SU-DHL-6 (cell line): ENCODE measurements around the gene NDUFS3.

ENCODE experiments used
- H2AFZ ChIP-seq: fragments of 200-600 bp; sonication (generic); 2 replicates; pipeline ENCODE4 v1.6.1; 2014; ENCODE audit warnings: low read depth, mild to moderate bottlenecking, moderate library complexity, mixed read lengths, antibody characterized with exemption, low read length; ENCODE audit not compliant: severe bottlenecking
- H3F3A ChIP-seq: fragments of 200-600 bp; shearing (Covaris generic); 2 replicates; pipeline ENCODE4 v1.6.0; 2016; ENCODE audit warnings: antibody characterized with exemption, mild to moderate bottlenecking; ENCODE audit not compliant: insufficient read depth
- H3K27ac ChIP-seq: fragments of 200-600 bp; sonication (generic); 2 replicates; pipeline ENCODE4 v1.5.1; 2016; ENCODE audit warnings: low read depth, mild to moderate bottlenecking, low read length, moderate library complexity, mixed read lengths
- H3K27me3 ChIP-seq: fragments of 200-600 bp; sonication (generic), shearing (Covaris generic); 2 replicates; pipeline ENCODE4 v1.6.0; 2014; ENCODE audit warnings: mild to moderate bottlenecking, low read length
- H3K36me3 ChIP-seq: fragments of 200-600 bp; sonication (generic); 2 replicates; pipeline ENCODE4 v1.6.1; 2014; ENCODE audit warnings: mild to moderate bottlenecking, low read length, mixed read lengths
- H3K4me2 ChIP-seq: fragments of 300-600, 200-600 bp; shearing (Covaris generic), sonication (generic); 2 replicates; pipeline ENCODE4 v1.6.0; 2014; ENCODE audit warnings: low read length, low read depth, mild to moderate bottlenecking; ENCODE audit not compliant: poor library complexity, severe bottlenecking
- H3K4me3 ChIP-seq: fragments of 200-600 bp; sonication (generic); 2 replicates; pipeline ENCODE4 v1.5.1; 2014; ENCODE audit warnings: antibody characterized with exemption, low read length, mild to moderate bottlenecking, mixed read lengths; ENCODE audit not compliant: insufficient read depth, poor library complexity, severe bottlenecking
- H3K79me2 ChIP-seq: fragments of 200-600 bp; sonication (generic); 2 replicates; pipeline ENCODE4 v1.6.1; 2014; ENCODE audit warnings: mild to moderate bottlenecking, low read length, moderate library complexity; ENCODE audit not compliant: insufficient read depth
- H3K9ac ChIP-seq: fragments of 200-600 bp; sonication (generic); 2 replicates; pipeline ENCODE4 v1.7.0; 2014; ENCODE audit warnings: mild to moderate bottlenecking, low read length
- H3K9me2 ChIP-seq: fragments of 200-600 bp; sonication (generic); replicated peaks from 2 replicates; pipeline ENCODE4 v1.6.1; 2014; ENCODE audit warnings: low read length; ENCODE audit not compliant: insufficient read depth
- H3K9me3 ChIP-seq: fragments of 200-600 bp; sonication (generic); 2 replicates; pipeline ENCODE4 v1.6.1; 2014; ENCODE audit warnings: low read length, mixed read lengths; ENCODE audit not compliant: insufficient read depth
- H4K20me1 ChIP-seq: fragments of 200-600 bp; sonication (generic); 2 replicates; pipeline ENCODE4 v1.6.1; 2014; ENCODE audit warnings: low read depth, mild to moderate bottlenecking, antibody characterized with exemption, low read length, moderate library complexity, mixed read lengths
- CTCF ChIP-seq: fragments of 200-600 bp; sonication (generic); IDR thresholded peaks from one replicate; pipeline ENCODE4 v1.5.1; 2017; ENCODE audit warnings: antibody characterized with exemption, mild to moderate bottlenecking, low read length, moderate library complexity; ENCODE audit not compliant: insufficient read depth, poor library complexity, severe bottlenecking
- EZH2phosphoT487 ChIP-seq: fragments of 200-600 bp; sonication (generic), shearing (Covaris generic); conservative IDR thresholded peaks from 2 replicates; pipeline ENCODE4 v1.6.1; 2018; ENCODE audit warnings: mild to moderate bottlenecking, antibody characterized with exemption, low read length, moderate library complexity, mixed read lengths

The NDUFS3 gene

DNA sequence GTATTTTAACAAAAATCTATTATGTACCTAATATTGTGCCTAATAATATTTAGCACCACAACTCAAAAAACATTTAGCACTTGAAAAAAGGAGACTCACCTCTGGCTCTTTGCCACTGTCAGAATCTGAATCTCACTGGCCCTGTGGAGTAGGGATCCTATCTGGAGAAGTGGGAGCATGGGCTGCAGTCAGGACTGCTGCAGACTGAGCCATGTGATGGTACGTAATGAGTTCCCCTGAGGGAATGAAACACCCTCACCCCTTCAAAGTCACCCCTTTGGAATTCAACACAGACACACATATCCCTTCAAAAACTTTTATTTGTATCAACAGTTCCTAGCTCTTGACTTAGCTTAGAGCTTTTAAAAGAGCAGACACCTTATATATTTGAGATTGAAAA is 7.0 kb upstream of the NDUFS3 start:
- no peak overlapping the region for H3K4me3 ChIP-seq
- no peak for TF ChIP-seq EZH2phosphoT487
- TF ChIP-seq CTCF: no peak
- H3K9me2 ChIP-seq: no peaks in the 10 kb centered on the region
- H3K9ac ChIP-seq: no peak overlapping the region
- peaks cover 13% of the 10 kb centered on the region for H3K36me3 ChIP-seq
- peaks cover 13% of the 10 kb centered on the region for H3F3A ChIP-seq
- no peak overlapping the region for H3K27ac ChIP-seq
- no peak overlapping the region for H3K4me2 ChIP-seq
- H2AFZ ChIP-seq: no peak overlapping the region
- no peaks in the 10 kb centered on the region for H3K27me3 ChIP-seq
- H3K9me3 ChIP-seq: no peaks in the 10 kb centered on the region
- H4K20me1 ChIP-seq: no peaks in the 10 kb centered on the region; the same call in 1 of the 2 replicates
- H3K79me2 ChIP-seq: peaks cover 46% of the 10 kb centered on the region

- Histone ChIP-seq H4K20me1 (no peaks in the 10 kb centered on the region; the same call in 1 of the 2 replicates), H3K27me3 (no peaks in the 10 kb centered on the region), H3K9me3 (no peaks in the 10 kb centered on the region), H3K4me2 (no peak overlapping the region), H3K79me2 (peaks cover 50% of the 10 kb centered on the region), H3K9ac (no peak overlapping the region), H2AFZ (no peak overlapping the region), H3K27ac (no peak overlapping the region), H3F3A (peaks cover 19% of the 10 kb centered on the region; the same call in 1 of the 2 replicates), H3K36me3 (peaks cover 13% of the 10 kb centered on the region), H3K9me2 (no peaks in the 10 kb centered on the region), H3K4me3 (no peak overlapping the region)
- TF ChIP-seq CTCF (no peak), EZH2phosphoT487 (no peak)
Measured at GRCh38 chr11:47572715-47573255, 6.1 kb upstream of the NDUFS3 start.

- H3K9me2 ChIP-seq: no peaks in the 10 kb centered on the region
- H3K9ac ChIP-seq: no peak overlapping the region
- H3K4me2 ChIP-seq: no peak overlapping the region
- no peak overlapping the region for H3K4me3 ChIP-seq
- TF ChIP-seq EZH2phosphoT487 (no peak), CTCF (no peak)
- H3K36me3 ChIP-seq: peaks cover 13% of the 10 kb centered on the region
- H4K20me1 ChIP-seq: no peaks in the 10 kb centered on the region; the same call in 1 of the 2 replicates
- H3K79me2 ChIP-seq: peaks cover 51% of the 10 kb centered on the region
- H3K27ac ChIP-seq: no peak overlapping the region
- H3F3A ChIP-seq: peaks cover 19% of the 10 kb centered on the region; the same call in 1 of the 2 replicates
- no peaks in the 10 kb centered on the region for H3K9me3 ChIP-seq
- H3K27me3 ChIP-seq: no peaks in the 10 kb centered on the region
- H2AFZ ChIP-seq: no peak overlapping the region
Measured at GRCh38 chr11:47573321-47573720, 5.6 kb upstream of the NDUFS3 start.
